ENCODE results near the gene CLDN19.
"Not testable (repeated sequence)": the region's sequence is repeated elsewhere in the genome, so short reads cannot be mapped to it uniquely, and the experiment has no call there.

Gene CLDN19

GRCh38 chr1:42731585-42731984, 8.5 kb downstream of the CLDN19 start:
- H3K4me3 ChIP-seq (ENCODE audit: control insufficient read depth, low read depth, low read length), result no peak overlapping the region
- no peak for DNase-seq (ENCODE audit: low read depth)
- TF ChIP-seq CTCF (conservative IDR thresholded peaks at IDR 0.05; ENCODE audit: control insufficient read depth, insufficient read depth, low read depth, low read length), result no peak

- H3K4me3 ChIP-seq (ENCODE audit: control insufficient read depth, low read depth, low read length), result no peak overlapping the region
- DNase-seq (ENCODE audit: low read depth), result peak; percentile 14
- TF ChIP-seq CTCF (conservative IDR thresholded peaks at IDR 0.05; ENCODE audit: control insufficient read depth, insufficient read depth, low read depth, low read length), result no peak
Measured at GRCh38 chr1:42730988-42731387, 9.0 kb downstream of the CLDN19 start.

- DNase-seq (ENCODE audit: low read depth), result no peak
- H3K4me3 ChIP-seq (ENCODE audit: control insufficient read depth, low read depth, low read length), result no peak overlapping the region
- no peak for TF ChIP-seq CTCF (conservative IDR thresholded peaks at IDR 0.05; ENCODE audit: control insufficient read depth, insufficient read depth, low read depth, low read length)
Measured at GRCh38 chr1:42730002-42730401, 10.0 kb downstream of the CLDN19 start.

GRCh38 chr1:42725820-42726219, 14.2 kb downstream of the CLDN19 start:
- not testable (repeated sequence) for DNase-seq (ENCODE audit: low read depth); H3K4me3 ChIP-seq (ENCODE audit: control insufficient read depth, low read depth, low read length)

- H3K4me3 ChIP-seq (ENCODE audit: control insufficient read depth, low read depth, low read length), result no peak overlapping the region
- DNase-seq (ENCODE audit: low read depth), result no peak
- TF ChIP-seq CTCF (conservative IDR thresholded peaks at IDR 0.05; ENCODE audit: control insufficient read depth, insufficient read depth, low read depth, low read length), result no peak
Measured at GRCh38 chr1:42723511-42723910, 16.5 kb downstream of the CLDN19 start.

GRCh38 chr1:42722403-42722802, 17.6 kb downstream of the CLDN19 start:
- not testable (repeated sequence) for DNase-seq (ENCODE audit: low read depth); H3K4me3 ChIP-seq (ENCODE audit: control insufficient read depth, low read depth, low read length)

GRCh38 chr1:42721926-42722325, 18.1 kb downstream of the CLDN19 start:
- TF ChIP-seq CTCF (conservative IDR thresholded peaks at IDR 0.05; ENCODE audit: control insufficient read depth, insufficient read depth, low read depth, low read length), result no peak
- DNase-seq (ENCODE audit: low read depth), result no peak
- H3K4me3 ChIP-seq (ENCODE audit: control insufficient read depth, low read depth, low read length), result no peak overlapping the region

GRCh38 chr1:42720868-42721267, 19.2 kb downstream of the CLDN19 start:
- H3K4me3 ChIP-seq (ENCODE audit: control insufficient read depth, low read depth, low read length), result no peak overlapping the region
- TF ChIP-seq CTCF (conservative IDR thresholded peaks at IDR 0.05; ENCODE audit: control insufficient read depth, insufficient read depth, low read depth, low read length), result no peak
- DNase-seq (ENCODE audit: low read depth), result no peak

- DNase-seq (ENCODE audit: low read depth); H3K4me3 ChIP-seq (ENCODE audit: control insufficient read depth, low read depth, low read length): not testable (repeated sequence)
Measured at GRCh38 chr1:42714441-42714840, 25.6 kb downstream of the CLDN19 start.

Measured in fibroblast of mammary gland (primary cell).